HG03521 (cell line): ENCODE data around the gene CD44.
"Not testable (repeated sequence)": the region's sequence is repeated elsewhere in the genome, so short reads cannot be mapped to it uniquely, and the experiment has no call there.

ENCODE experiments used
- ATAC-seq: cut with Tn5 transposase; IDR thresholded peaks from one replicate; pipeline ENCODE4 v1.9.1; 2021; ENCODE audit warnings: mild to moderate bottlenecking, moderate library complexity; ENCODE audit not compliant: unreplicated experiment

The CD44 gene

DNA sequence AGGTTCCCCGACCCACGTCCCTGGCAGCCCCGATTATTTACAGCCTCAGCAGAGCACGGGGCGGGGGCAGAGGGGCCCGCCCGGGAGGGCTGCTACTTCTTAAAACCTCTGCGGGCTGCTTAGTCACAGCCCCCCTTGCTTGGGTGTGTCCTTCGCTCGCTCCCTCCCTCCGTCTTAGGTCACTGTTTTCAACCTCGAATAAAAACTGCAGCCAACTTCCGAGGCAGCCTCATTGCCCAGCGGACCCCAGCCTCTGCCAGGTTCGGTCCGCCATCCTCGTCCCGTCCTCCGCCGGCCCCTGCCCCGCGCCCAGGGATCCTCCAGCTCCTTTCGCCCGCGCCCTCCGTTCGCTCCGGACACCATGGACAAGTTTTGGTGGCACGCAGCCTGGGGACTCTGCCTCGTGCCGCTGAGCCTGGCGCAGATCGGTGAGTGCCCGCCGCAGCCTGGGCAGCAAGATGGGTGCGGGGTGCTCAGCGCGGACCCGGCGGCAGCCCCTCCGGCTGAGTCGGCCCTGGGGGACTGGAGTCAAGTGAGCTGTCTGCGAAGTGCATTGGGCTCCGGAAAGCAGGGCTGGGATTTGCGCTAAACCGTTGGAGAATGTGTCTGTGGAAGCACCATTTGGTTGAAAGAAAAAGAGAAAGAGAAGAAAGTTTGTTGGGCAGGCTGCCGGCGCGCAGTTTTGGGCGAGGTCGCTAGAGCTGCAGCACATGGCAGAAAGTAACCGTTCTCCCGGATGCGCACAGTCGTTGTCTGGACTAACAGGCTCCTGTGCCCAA lies at the start of gene CD44:
Gene CD44 (plus strand): TSS at position 229 of the 779 bp plus-strand sequence. CDS start 133 bp downstream, at position 362.
- peak; percentile 41 for ATAC-seq

DNA sequence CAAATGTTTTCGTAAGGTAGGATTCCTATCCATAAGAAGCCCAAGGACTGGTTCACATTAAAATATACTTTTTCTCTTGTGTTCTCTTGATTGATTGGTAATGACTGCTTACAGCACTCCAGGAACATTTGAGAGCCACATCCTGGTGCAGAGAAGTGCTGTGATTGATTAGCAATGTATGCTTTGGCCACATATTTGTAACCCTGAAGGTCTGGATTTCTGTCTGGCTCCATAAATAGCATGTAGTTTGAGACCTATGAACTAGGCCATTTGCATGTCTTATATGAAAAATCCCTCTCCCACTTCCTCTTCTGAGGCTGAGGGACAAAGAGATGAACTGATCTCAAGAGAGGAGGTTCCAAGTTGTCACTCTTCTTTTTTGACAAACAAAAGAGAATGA lies 49.3 kb upstream of the CD44 start:
- no peak for ATAC-seq

DNA sequence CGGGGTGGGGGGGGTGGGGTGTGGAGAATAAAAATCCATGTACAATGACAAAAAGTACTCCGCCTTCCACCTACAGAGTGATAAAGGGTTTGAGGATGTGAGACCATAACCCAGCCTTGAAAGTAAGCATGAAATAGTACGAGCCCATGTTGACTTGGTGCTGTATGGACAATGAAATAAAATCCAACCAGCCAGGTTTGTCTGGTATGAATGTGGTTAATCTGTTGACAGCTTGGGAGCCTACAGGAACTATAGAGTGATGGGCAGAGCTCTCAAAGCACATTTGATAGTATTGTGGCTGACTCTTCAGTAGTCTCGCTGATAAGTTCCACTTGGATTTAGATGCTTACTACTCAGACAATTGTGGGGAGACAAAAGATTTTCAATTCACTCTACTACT lies 48.8 kb upstream of the CD44 start:
- ATAC-seq, result no peak

DNA sequence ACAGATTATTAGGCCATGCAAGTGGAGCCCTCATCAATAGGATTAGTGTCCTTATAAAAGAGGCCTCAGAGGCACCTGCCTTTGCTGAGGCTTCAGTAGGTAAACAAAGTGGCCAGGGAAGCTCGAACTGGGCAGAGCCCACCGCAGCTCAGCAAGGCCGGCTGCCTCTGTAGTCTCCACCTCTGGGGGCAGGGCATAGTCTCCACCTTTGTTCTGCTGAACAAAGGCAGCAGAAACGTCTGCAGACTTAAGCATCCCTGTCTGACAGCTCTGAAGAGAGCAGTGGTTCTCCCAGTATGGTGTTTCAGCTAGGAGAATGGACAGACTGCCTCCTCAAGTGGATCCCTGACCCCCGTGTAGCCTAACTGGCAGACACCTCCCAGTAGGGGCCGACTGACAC lies 48.0 kb upstream of the CD44 start:
- ATAC-seq, result not testable (repeated sequence)

DNA sequence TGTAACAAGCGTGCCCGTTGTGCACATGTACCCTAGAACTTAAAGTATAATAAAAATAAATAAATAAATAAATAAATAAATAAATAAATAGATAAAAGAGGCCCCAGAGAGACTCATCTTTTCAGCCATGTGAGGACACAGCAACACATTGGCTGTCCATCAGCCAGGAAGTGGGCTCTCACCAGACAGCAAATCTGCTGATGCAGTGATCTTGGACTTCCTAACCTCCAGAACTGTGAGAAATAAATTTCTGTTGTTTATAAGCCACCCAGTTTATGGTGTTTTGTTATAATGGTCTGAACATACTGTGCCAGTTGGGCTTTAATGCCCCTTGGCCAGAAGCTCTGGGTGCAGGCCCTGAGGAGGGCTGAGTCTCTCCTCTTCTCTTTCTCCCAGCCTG lies 42.2 kb upstream of the CD44 start:
- no peak for ATAC-seq

DNA sequence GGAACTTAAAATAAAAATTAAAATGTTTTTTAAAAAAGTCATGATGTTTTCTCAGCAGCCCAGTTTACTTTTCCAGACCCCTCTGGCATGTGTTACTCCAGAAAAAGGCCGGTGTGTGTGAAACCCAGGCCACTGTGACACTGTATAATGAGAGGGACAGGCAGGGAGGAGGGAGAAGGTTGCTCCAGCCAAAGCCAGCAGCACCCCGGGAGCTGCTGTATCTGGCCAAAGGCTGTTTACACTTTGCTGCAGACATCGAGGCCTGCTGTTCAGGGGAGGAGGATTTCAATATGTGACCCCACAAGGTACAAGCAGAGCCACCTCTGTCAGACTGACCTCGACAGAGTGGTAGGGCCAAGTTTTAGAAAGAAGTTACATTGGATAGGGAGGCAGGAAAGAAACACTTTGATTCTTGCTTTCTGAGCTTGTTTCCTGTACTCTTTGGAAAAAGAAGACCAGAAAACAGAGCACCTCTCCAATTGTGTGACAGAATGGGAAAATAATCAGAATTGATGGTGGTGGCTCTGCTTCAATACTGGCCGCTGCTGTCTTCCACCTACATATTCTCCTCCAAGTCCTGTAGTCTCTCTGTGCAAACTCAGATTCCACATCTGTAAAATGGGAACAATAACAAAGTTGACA lies 41.0 kb upstream of the CD44 start:
- no peak for ATAC-seq

DNA sequence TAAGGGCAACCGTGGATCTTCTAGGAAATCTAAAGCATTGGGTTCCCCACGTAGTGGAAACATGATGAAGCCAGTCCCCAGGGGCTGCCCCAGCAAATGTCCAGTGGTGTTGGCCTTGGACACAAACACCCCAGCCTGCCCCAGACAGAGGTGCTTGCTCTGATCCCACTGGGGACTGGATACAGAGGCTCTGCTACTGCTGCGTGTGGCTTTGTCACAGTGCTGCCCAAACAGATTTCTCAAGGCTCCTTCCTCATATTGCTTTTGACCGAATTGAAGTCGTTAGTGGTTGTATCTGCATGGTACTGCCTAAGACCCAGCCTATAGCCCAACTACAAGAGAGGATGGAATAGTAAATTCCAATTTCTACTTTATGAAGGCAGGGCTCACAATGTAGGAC lies 40.1 kb upstream of the CD44 start:
- ATAC-seq, result no peak

DNA sequence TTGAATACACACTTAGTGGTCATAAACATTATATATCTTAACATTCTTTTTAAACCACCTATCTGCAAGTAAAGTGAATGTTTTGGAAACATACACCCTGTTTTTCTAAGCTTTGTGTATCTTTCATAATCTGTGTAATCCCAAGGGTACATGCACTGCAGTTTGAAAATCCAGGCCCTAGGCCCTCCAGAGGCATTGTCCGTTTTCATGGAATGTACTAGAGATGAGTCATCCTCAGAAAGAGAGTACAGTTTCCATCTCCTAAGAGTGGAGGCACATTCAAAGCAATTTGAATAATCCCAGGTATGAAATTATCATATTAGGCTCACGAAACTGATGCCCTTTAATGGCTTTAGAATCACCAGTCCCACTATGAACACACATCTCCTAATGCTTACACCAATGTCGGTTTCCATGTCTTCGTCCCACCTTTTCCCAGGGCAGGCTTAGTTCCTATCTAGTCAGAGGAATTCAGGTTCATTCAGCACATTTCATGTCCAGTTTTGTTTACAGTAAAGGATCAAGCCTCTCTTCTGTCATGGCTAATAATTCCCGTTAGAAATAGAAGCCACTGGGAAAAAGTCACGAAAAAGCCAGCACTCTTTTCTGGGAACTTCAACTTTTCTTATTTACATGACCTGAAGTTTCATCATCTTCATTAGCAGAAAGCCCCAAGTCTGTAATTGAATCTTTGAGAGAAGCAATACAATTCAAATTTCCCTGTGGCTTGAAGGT lies 39.5 kb upstream of the CD44 start:
- ATAC-seq, result no peak

DNA sequence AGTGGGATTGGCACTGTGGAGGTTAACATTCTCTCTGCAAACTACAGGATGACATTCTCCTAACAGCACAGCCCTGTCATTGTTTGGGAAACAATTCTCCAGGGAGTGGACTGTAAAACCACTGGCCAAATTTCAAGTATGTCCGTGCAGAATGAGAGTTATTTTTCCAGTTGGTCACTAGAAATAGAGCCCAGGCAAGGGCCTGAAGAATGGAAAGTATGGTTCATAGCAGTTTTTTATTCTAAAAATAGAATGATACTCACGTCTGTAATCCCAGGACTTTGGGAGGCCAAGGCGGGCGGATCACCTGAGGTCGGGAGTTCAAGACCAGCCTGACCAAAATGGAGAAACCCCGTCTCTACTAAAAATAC lies 39.0 kb upstream of the CD44 start:
- no peak for ATAC-seq

DNA sequence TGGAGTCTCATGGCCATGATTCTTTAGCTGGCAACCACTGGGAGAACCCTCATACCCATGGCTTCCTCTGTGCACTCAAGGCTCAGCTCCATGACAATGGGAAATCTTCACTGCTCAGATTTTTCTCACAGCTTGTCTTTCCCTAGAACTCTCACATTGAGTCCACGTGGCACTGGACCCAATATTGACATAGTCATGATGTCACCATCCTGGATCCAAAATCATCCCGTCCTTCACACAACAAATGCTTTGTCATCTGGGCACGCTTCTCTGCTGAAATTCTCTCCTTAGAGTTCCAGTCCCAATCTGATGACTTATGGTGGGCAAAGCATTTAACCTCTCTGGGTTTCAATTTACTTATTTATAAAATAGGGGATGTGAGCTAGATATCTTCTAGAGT lies 37.7 kb upstream of the CD44 start:
- no peak for ATAC-seq

DNA sequence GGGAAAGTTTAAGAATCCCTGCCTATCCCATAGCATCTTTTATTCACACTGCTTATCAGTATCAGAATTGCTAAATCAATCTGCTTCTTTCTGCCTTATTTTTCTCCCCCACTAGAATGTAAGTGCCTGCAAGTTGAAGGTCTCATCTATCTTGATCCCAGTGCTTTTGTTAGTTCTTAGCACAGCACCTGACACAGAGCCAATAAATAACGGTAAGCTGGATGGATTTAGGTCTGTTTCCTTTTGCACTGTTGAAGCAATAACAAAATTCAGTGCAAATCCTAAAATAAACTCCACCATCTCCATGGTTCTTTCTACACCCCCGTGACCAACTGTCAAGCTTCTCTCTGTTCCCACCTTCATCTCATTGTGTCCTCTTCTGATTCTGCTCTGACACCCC lies 36.7 kb upstream of the CD44 start:
- ATAC-seq, result no peak

DNA sequence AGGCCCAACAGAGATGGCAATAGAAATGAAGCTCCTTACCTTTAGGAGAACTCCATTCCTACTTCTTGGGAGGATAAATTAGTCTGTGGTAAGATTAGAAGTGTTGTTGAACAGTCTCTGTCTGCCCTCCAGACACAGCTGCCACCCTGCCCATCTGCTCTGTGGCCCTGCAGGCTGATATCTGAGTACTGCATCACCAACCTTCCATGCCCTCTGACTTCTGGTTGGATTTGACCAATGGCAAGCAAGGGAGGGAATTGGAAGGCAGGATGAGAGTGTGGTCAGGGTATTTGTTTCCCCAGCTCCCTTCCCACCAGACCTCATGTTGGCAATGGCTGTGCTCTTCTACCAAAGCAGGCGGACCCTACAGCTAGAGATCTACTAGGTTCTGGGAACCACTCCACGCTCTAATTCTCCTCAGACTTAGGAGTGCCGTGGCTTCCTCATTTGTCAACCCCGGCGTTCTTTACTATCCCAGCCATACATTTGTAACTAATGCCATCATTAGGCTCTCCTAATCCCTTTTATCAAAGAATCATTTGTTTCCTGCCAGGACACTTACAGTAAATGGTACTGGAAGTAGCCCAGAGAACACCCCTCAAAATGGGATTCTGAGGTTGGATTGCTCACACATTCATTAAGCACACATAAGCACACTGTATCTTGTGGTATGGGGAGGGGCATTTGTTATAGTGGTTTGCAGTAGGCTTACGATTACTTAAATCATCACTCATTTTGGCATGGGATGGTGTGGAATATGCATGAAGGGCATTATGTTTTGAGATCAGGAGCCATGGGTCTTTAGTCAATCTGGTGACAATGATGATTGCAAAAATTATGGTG lies 35.4 kb upstream of the CD44 start:
- ATAC-seq, result no peak

DNA sequence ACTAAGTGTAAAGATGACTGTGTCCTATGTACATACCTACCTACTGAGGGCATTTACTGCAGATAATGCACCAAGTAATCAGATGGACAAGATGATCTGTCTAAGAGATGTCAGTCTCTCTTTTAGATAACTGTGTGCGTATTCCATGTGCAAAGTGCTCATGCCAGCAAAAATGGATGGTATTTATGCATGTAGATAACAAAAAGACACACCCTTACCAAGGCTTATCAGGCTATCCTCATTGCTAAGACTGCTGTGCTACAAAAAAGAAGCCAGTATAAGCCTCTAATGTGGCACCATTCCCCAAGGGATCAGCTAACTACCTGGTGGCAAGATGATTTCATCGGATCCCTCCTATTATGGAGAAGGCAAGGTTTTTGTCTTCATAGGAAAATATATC lies 34.3 kb upstream of the CD44 start:
- no peak for ATAC-seq

DNA sequence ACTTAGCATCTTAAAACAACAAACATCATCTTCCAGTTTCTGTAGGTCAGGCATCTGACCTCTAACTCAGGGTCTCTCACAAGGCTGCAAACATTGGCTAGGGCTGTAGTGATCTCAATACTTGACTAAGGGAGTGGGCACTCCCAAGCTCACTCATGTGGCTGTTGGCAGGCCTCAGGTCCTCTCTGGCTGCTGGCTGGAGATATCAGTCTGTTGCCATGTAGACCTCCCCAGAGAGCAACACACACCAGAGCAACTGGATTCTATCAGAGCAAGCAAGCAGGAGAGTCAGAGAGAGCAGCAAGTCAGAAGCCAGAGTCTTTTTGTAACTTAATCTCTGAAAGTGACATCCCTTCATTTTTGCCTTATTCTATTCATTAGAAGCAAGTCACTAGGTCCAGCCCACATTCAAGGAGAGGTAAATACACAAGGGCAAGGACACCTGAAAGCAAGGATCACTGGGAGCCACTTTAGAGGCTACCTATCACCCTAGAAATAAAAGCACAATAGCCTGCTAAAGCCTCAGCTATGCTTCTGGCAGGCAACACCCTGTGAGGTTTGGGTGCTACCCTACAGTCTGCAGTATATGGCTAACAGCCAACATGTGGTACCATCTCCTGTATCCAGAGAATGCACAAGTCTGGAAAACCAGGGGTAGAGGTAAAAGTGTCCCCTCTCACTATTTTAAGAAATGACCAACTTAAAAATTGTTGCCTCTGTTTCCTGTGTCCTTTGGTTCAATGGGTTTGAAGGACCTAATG lies 33.5 kb upstream of the CD44 start:
- ATAC-seq, result no peak

DNA sequence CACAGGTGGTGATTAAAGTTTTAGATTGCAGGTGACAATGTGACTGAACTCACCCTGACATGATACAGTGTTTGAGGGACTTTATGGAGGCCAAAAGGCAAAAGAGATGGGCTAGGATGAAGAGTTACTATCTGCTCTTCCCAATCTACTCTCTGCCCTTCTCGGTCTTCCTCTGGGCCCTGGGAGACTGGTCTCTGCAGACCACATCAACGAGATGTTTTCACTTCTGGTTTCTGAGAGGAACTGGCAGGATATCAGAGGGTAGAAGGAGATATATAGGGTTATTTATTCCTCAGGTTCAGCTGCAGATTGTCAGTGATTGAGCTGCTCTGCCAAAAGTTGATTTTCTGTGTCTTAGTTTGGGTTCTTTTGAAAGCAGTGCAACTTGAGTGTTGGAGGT lies 32.4 kb upstream of the CD44 start:
- ATAC-seq, result no peak

DNA sequence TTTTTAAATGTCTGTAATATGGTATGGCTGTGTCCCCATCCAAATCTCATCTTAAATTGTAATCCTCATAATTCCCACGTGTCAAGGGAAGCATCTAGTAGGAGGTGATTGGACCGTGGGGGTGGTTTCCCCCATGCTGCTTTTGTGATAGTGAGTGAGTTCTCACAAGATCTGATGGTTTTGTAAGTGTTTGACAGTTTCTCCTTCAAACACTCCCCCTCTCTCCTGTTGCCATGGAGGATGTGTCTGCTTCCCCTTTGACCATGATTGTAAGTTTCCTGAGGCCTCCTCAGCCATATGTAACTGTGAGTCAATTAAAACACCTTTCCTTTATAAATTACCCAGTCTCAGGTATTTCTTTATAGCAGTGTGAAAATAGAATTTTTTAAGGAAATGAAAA lies 31.1 kb upstream of the CD44 start:
- ATAC-seq, result no peak

DNA sequence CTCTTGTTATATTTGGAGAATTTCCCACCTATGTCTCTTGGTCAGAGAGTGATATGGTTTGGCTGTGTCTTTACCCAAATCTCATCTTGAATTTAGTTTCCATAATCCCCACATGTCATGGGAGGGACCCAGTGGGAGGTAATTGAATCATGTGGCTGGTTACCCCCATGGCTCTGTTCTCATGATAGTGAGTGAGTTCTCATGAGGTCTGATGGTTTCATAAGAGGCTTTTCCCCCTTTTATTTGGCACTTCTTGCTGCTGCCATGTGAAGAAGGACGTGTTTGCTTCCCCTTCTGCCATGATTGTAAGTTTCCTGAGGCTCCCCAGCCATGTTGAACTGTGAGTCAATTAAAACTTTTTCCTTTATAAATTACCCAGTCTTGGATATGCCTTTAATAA lies 30.6 kb upstream of the CD44 start:
- not testable (repeated sequence) for ATAC-seq

DNA sequence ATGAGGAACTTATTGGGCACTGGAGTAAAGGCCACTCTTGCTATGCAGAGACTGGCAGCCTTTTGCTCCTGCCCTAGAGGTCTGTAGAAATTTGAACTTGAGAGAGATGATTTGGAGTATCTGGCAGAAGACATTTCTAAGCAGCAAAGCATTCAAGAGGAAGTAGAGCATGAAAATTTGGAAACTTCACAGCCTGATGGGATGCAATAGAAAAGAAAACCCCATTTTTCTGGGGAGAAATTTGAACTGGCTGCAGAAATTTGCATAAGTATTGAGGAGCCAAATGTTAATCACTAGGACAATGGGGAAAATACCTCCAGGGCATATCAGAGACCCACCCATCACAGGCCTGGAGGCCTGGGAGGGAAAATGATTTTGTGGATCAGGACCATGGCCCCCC lies 29.9 kb upstream of the CD44 start:
- no peak for ATAC-seq

DNA sequence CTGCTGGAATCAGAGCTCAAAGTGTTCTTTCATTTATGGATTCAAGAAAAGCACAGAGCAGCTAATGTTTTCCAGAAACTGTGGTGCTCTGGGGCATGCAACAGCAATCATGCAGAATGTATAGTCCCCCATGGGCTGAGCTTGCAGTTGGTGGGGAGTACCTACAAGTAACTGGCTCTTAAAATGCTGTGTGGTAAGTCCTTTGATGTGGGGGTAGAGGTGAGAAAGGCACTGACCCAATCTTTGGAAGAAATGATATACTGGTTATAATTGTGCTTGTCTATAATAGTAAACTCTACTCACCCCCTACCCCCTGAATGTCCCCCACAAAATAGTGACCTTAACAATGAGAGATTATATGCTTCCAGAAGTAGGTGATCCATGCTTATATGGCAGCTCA lies 29.1 kb upstream of the CD44 start:
- ATAC-seq, result no peak
